Duodenal mucosa (tissue), 2 donors: ENCODE data around the gene KRTAP5-6.

Experiments used
- H3K27ac ChIP-seq: one replicate; pipeline ENCODE4 v1.7.0; 2013; ENCODE audit warnings: low read depth, low read length
- H3K27me3 ChIP-seq, 2 donors: one replicate each; pipeline ENCODE4 v1.7.0; 2013; ENCODE audit warnings: low read length in 2 of 2, control low read depth in 1 of 2; ENCODE audit not compliant: insufficient read depth in 2 of 2, control insufficient read depth in 1 of 2
- H3K36me3 ChIP-seq, 2 donors: one replicate each; pipeline ENCODE4 v1.7.0; 2013; ENCODE audit warnings: low read length in 2 of 2, control low read depth in 1 of 2; ENCODE audit not compliant: insufficient read depth in 2 of 2, control insufficient read depth in 1 of 2
- H3K4me1 ChIP-seq, 2 donors: one replicate each; pipeline ENCODE4 v1.7.0; 2013; ENCODE audit warnings: low read length in 2 of 2, control low read depth in 1 of 2; ENCODE audit not compliant: insufficient read depth in 2 of 2, control insufficient read depth in 1 of 2
- H3K4me3 ChIP-seq, 2 donors: one replicate each; pipeline ENCODE4 v1.7.0; 2013; ENCODE audit warnings: low read length in 2 of 2, low read depth in 1 of 2
- H3K9ac ChIP-seq, 2 donors: one replicate each; pipeline ENCODE4 v1.7.0; 2013; ENCODE audit warnings: low read length in 2 of 2, low read depth in 1 of 2
- H3K9me3 ChIP-seq, 2 donors: one replicate each; pipeline ENCODE4 v1.7.0; 2013; ENCODE audit warnings: low read length in 2 of 2, control low read depth in 1 of 2; ENCODE audit not compliant: control insufficient read depth in 1 of 2

Gene KRTAP5-6

GRCh38 chr11:1734641-1735081 is 37.7 kb downstream of the KRTAP5-6 start:
- no peaks in the 10 kb centered on the region for H3K36me3 ChIP-seq
- H3K27ac ChIP-seq, result no peak overlapping the region

DNA sequence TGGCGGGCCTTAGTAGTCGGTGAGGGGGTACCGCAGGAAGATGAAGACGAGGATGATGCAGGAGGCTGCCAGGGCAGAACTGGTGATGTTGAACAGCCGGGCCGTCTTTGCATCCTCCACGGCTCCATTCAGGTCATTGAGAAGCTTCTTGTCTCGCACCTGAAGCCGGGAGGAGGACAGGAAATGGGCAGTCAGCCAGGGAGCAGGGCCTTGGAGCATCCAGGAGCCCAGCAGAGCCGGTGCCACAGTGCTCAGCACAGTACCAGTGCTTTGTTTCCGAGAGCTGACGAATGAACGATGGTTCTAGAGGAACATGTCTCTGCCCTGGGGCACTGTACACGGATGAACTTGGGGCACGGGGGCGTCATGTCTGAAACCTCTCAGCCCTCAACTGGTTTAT is 38.3 kb downstream of the KRTAP5-6 start:
- no peaks in the 10 kb centered on the region for H3K4me1 ChIP-seq
- no peaks in the 10 kb centered on the region for H3K36me3 ChIP-seq
- H3K27me3 ChIP-seq, result peaks cover 19 to 30% of the 10 kb centered on the region in 2 donors
- H3K9ac ChIP-seq, result no peak overlapping the region
- peaks cover 8 to 14% of the 10 kb centered on the region in 2 donors for H3K9me3 ChIP-seq
- no peak overlapping the region for H3K27ac ChIP-seq
- H3K4me3 ChIP-seq, result no peak overlapping the region

More at GRCh38 chr11:1734641-1735081, 37.7 kb downstream of the KRTAP5-6 start:
- Histone ChIP-seq H3K4me1 (no peaks in the 10 kb centered on the region), H3K9me3 (peaks cover 8 to 14% of the 10 kb centered on the region in 2 donors), H3K4me3 (no peak overlapping the region), H3K27me3 (peaks cover 19 to 33% of the 10 kb centered on the region in 2 donors), H3K9ac (no peak overlapping the region)

GRCh38 chr11:1736447-1736992 is 39.5 kb downstream of the KRTAP5-6 start:
- Histone ChIP-seq H3K4me3 (no peak overlapping the region), H3K36me3 (no peaks in the 10 kb centered on the region), H3K27ac (no peak overlapping the region), H3K9ac (no peak overlapping the region), H3K9me3 (peaks cover 8 to 14% of the 10 kb centered on the region in 2 donors), H3K27me3 (peaks cover 19 to 21% of the 10 kb centered on the region in 2 donors), H3K4me1 (no peaks in the 10 kb centered on the region)

DNA sequence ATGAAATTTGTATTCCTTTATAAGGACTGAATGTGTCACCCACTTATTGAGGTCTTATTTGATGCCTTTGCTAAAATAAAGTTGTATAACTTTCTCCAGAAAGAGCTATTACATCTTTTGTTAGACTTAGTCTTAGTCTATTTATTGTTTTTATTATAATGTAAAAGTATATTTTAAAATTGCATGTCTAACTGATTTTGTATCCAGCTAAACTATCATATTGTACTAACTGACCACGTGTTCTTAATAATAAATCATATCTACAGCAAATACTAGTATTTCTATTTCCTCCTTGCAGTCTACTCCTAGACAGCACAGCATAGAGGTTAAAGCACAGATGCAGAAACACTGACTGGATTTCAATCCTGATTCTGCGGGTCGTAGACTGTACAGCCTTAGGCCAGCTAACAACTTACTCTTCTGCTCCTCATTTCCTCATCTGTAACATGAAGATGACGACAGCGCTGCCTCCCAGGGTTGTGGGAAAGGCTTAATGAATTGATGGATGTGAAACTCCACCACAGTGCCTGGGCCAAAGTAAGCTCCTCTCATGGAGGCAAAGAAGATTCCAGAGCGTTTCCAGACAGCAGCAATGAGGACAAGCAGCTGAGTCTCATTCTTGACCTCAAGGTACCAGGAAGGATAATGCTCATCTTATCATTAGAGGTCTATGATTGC is 40.2 kb downstream of the KRTAP5-6 start:
- H3K4me3 ChIP-seq, result no peak overlapping the region
- peaks cover 8 to 14% of the 10 kb centered on the region in 2 donors for H3K9me3 ChIP-seq
- no peaks in the 10 kb centered on the region for H3K36me3 ChIP-seq
- H3K4me1 ChIP-seq, result no peaks in the 10 kb centered on the region
- H3K27ac ChIP-seq, result no peak overlapping the region
- peaks cover 17 to 22% of the 10 kb centered on the region in 2 donors for H3K27me3 ChIP-seq
- H3K9ac ChIP-seq, result no peak overlapping the region

- no peak overlapping the region for H3K4me3 ChIP-seq
- H3K27me3 ChIP-seq, result peaks cover 15 to 16% of the 10 kb centered on the region in 2 donors
- no peak overlapping the region for H3K9ac ChIP-seq
- peaks cover 8 to 14% of the 10 kb centered on the region in 2 donors for H3K9me3 ChIP-seq
- no peaks in the 10 kb centered on the region for H3K36me3 ChIP-seq
- H3K4me1 ChIP-seq, result no peaks in the 10 kb centered on the region
- H3K27ac ChIP-seq, result no peak overlapping the region
Measured at GRCh38 chr11:1738380-1738779, 41.4 kb downstream of the KRTAP5-6 start.

DNA sequence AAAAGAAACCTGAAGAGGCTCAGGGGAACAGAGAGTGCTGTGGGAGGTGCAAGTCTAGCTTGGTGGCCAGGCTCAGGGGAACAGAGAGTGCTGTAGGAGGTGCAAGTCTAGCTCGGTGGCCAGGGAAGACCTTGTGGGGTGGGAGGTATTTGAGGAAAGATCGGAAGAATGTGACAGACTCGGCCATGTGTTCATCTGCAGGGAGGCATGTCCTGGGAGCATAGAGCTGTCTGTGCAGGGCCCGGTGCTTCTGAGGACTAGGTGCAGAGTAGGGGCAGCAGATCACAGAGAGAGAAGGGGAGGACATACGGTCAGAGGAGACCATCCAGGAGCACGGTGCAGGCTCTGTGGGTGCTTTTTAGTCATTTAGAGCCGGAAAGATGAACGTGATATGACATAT is 42.6 kb downstream of the KRTAP5-6 start:
- Histone ChIP-seq H3K36me3 (no peaks in the 10 kb centered on the region), H3K4me3 (no peak overlapping the region), H3K27me3 (peaks cover 9 to 16% of the 10 kb centered on the region in 2 donors), H3K9me3 (peaks cover 8 to 14% of the 10 kb centered on the region in 2 donors), H3K4me1 (no peaks in the 10 kb centered on the region), H3K27ac (no peak overlapping the region), H3K9ac (no peak overlapping the region)

- no peak overlapping the region for H3K27ac ChIP-seq
- H3K9ac ChIP-seq, result no peak overlapping the region
- peaks cover 9 to 10% of the 10 kb centered on the region in 2 donors for H3K27me3 ChIP-seq
- H3K4me3 ChIP-seq, result no peak overlapping the region
- peaks cover under 1 to 4% of the 10 kb centered on the region in 2 donors for H3K36me3 ChIP-seq
- no peaks in the 10 kb centered on the region for H3K4me1 ChIP-seq
- peaks cover 13 to 15% of the 10 kb centered on the region in 2 donors for H3K9me3 ChIP-seq
Measured at GRCh38 chr11:1740786-1741530, 44.0 kb downstream of the KRTAP5-6 start.

- Histone ChIP-seq H3K36me3 (peaks cover 3 to 8% of the 10 kb centered on the region in 2 donors), H3K4me1 (no peaks in the 10 kb centered on the region), H3K9ac (no peak overlapping the region), H3K27me3 (peaks cover 5 to 9% of the 10 kb centered on the region in 2 donors), H3K4me3 (no peak overlapping the region), H3K27ac (no peak overlapping the region), H3K9me3 (peaks cover 9 to 10% of the 10 kb centered on the region in 2 donors)
Measured at GRCh38 chr11:1741741-1742140, 44.7 kb downstream of the KRTAP5-6 start.

GRCh38 chr11:1742371-1742770 is 45.4 kb downstream of the KRTAP5-6 start:
- Histone ChIP-seq H3K4me1 (no peaks in the 10 kb centered on the region), H3K9me3 (peaks cover 5 to 7% of the 10 kb centered on the region in 2 donors), H3K27me3 (peaks cover 5 to 9% of the 10 kb centered on the region in 2 donors), H3K36me3 (peaks cover 3 to 8% of the 10 kb centered on the region in 2 donors), H3K27ac (no peak overlapping the region), H3K9ac (no peak overlapping the region), H3K4me3 (no peak overlapping the region)
